DOHH2 (cell line): ENCODE results near the gene SPCS1.
A peak's percentile ranks its signal among the peaks of the same experiment; 100 is the strongest.

Experiments
- H3F3A ChIP-seq: fragments of 200-600 bp; sonication (generic), shearing (Covaris generic); 2 replicates; pipeline ENCODE4 v1.6.0; 2016; ENCODE audit warnings: antibody characterized with exemption, mild to moderate bottlenecking; ENCODE audit not compliant: control insufficient read depth, insufficient read depth
- H3K27ac ChIP-seq: fragments of 200-600 bp; sonication (generic); 2 replicates; pipeline ENCODE4 v1.5.1; 2014; ENCODE audit warnings: low read depth, mild to moderate bottlenecking, low read length, moderate library complexity
- H3K27me3 ChIP-seq: fragments of 200-600 bp; sonication (generic); 2 replicates; pipeline ENCODE4 v1.6.1; 2014; ENCODE audit warnings: mild to moderate bottlenecking, low read length, mixed read lengths; ENCODE audit not compliant: control insufficient read depth
- H3K36me3 ChIP-seq: fragments of 200-600 bp; sonication (generic); 2 replicates; pipeline ENCODE4 v1.6.1; 2014; ENCODE audit warnings: mild to moderate bottlenecking, low read length, moderate library complexity, mixed read lengths; ENCODE audit not compliant: control insufficient read depth
- H3K4me1 ChIP-seq: fragments of 200-600 bp; sonication (generic); 2 replicates; pipeline ENCODE4 v1.6.1; 2014; ENCODE audit warnings: mild to moderate bottlenecking, low read length, mixed read lengths; ENCODE audit not compliant: control insufficient read depth
- H3K4me2 ChIP-seq: fragments of 200-600 bp; sonication (generic); 2 replicates; pipeline ENCODE4 v1.6.0; 2014; ENCODE audit warnings: mild to moderate bottlenecking, low read length, moderate library complexity
- H3K4me3 ChIP-seq: fragments of 200-600 bp; sonication (generic); 2 replicates; pipeline ENCODE4 v1.5.1; 2014; ENCODE audit warnings: mild to moderate bottlenecking, low read length, mixed read lengths
- H3K79me2 ChIP-seq: fragments of 200-600 bp; sonication (generic); 2 replicates; pipeline ENCODE4 v1.6.1; 2014; ENCODE audit warnings: mild to moderate bottlenecking, low read length, mixed read lengths; ENCODE audit not compliant: control insufficient read depth
- H3K9me2 ChIP-seq: fragments of 200-600 bp; sonication (generic); replicated peaks from 2 replicates; pipeline ENCODE4 v1.6.1; 2014; ENCODE audit warnings: mild to moderate bottlenecking, low read length, mixed read lengths; ENCODE audit not compliant: control insufficient read depth
- H3K9me3 ChIP-seq: fragments of 200-600 bp; sonication (generic); 2 replicates; pipeline ENCODE4 v1.6.1; 2014; ENCODE audit warnings: antibody characterized with exemption, low read length, mixed read lengths; ENCODE audit not compliant: control insufficient read depth, insufficient read depth
- H4K20me1 ChIP-seq: fragments of 200-600 bp; sonication (generic); 2 replicates; pipeline ENCODE4 v1.6.0; 2014; ENCODE audit warnings: low read depth, mild to moderate bottlenecking, antibody characterized with exemption, low read length, moderate library complexity; ENCODE audit not compliant: control insufficient read depth, insufficient read depth
- CTCF ChIP-seq: fragments of 200-600 bp; sonication (generic); IDR thresholded peaks from one replicate; pipeline ENCODE4 v1.5.1; 2014; ENCODE audit warnings: antibody characterized with exemption, mild to moderate bottlenecking, low read depth, low read length; ENCODE audit not compliant: poor library complexity, severe bottlenecking
- EZH2phosphoT487 ChIP-seq: fragments of 200-600 bp; sonication (generic); IDR thresholded peaks from 2 replicates; pipeline ENCODE4 v1.6.1; 2017; ENCODE audit warnings: borderline replicate concordance, mild to moderate bottlenecking, antibody characterized with exemption, low read length, moderate library complexity, mixed read lengths

Gene SPCS1

GRCh38 chr3:52705438-52705687 is 543 bp upstream of the SPCS1 start:
- Histone ChIP-seq H3K27ac (peak overlapping the region; percentile 64), H3K9me3 (no peaks in the 10 kb centered on the region), H4K20me1 (no peaks in the 10 kb centered on the region), H3K4me3 (peak overlapping the region; percentile 97), H3F3A (peaks cover 16% of the 10 kb centered on the region), H3K27me3 (no peaks in the 10 kb centered on the region), H3K36me3 (peaks cover 30% of the 10 kb centered on the region), H3K4me2 (peak overlapping the region; percentile 98), H3K4me1 (peaks cover 37% of the 10 kb centered on the region), H3K9me2 (no peaks in the 10 kb centered on the region), H3K79me2 (peaks cover 64% of the 10 kb centered on the region)
- no peak for TF ChIP-seq EZH2phosphoT487
- no peak for TF ChIP-seq CTCF

GRCh38 chr3:52707585-52707984 is 1.7 kb downstream of the SPCS1 start:
- Histone ChIP-seq H3K9me2 (no peaks in the 10 kb centered on the region), H3K4me2 (peak overlapping the region; percentile 98), H3K4me3 (peak overlapping the region; percentile 97), H3K4me1 (peaks cover 44% of the 10 kb centered on the region), H3K27me3 (no peaks in the 10 kb centered on the region), H3K27ac (peak overlapping the region; percentile 32), H4K20me1 (0 out of 2 replicates have a peak, but pooled peaks cover under 1% of the 10 kb centered on the region), H3F3A (peaks cover 30% of the 10 kb centered on the region), H3K36me3 (peaks cover 33% of the 10 kb centered on the region), H3K79me2 (peaks cover 56% of the 10 kb centered on the region), H3K9me3 (no peaks in the 10 kb centered on the region)
- TF ChIP-seq CTCF (no peak), EZH2phosphoT487 (no peak)

- Histone ChIP-seq H3K79me2 (peaks cover 29% of the 10 kb centered on the region), H3K4me3 (no peak overlapping the region), H3K9me3 (no peaks in the 10 kb centered on the region), H3K4me1 (peaks cover 32% of the 10 kb centered on the region), H3K9me2 (no peaks in the 10 kb centered on the region), H3F3A (peaks cover 30% of the 10 kb centered on the region), H3K27ac (0 out of 2 replicates have a peak overlapping the region, but pooled peaks have one; percentile 19), H3K36me3 (peaks cover 34% of the 10 kb centered on the region), H4K20me1 (0 out of 2 replicates have a peak, but pooled peaks cover 4% of the 10 kb centered on the region), H3K4me2 (peak overlapping the region; percentile 31; the same call in 1 of the 2 replicates), H3K27me3 (no peaks in the 10 kb centered on the region)
- no peak for TF ChIP-seq EZH2phosphoT487
- no peak for TF ChIP-seq CTCF
Measured at GRCh38 chr3:52710512-52710911, 4.6 kb downstream of the SPCS1 start.
